NCI-H1436 (cell line): ENCODE results near the gene RSRC2.
A peak's percentile ranks its signal among the peaks of the same experiment; 100 is the strongest.
"Not testable (repeated sequence)": the region's sequence is repeated elsewhere in the genome, so short reads cannot be mapped to it uniquely, and the experiment has no call there.

Source experiments
- DNase-seq: peaks from one replicate; lab custom pipeline; 2025; lab: John Stamatoyannopoulos, UW

RSRC2 gene, protein sequence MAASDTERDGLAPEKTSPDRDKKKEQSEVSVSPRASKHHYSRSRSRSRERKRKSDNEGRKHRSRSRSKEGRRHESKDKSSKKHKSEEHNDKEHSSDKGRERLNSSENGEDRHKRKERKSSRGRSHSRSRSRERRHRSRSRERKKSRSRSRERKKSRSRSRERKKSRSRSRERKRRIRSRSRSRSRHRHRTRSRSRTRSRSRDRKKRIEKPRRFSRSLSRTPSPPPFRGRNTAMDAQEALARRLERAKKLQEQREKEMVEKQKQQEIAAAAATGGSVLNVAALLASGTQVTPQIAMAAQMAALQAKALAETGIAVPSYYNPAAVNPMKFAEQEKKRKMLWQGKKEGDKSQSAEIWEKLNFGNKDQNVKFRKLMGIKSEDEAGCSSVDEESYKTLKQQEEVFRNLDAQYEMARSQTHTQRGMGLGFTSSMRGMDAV

DNA sequence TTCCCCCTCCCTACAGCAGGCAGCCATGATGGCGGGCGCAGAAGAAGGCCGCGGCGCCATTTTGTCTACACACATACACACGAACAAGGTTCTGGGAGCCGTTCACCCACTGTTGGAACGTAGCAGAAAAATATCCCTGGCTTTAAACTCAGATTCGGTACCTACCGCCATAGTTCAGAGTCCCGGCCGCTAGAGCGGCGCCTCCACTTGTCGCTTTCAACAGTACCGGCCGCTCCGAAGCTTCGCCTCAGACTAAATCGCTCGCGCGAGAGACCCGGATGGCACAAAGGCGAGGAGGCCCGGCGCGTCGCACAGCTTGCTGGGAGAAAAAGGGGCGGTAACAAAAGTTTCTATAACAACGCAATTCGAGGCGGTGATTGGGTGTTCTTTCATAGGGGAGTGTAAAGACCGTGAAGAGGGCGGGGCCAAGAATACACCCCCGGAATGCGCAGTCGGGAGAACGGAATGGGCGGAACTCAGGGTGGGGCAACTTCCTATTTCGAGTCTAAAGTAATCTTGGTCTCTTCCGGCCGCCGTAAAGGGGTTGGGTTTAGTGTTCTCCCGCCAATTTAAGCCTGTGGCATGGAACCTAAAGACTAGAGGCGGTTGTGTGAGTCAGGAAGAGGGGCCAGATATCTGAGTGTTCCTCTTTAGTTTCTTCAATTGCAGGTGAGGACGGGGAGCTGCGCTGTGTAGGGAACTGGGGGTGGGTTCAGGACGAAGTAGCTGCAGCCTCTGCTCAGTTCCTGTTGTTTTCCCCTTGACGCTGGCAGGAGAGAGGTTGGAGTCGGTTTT, at the start of gene RSRC2, which contains the start of gene KNTC1:
Gene RSRC2, minus strand, starts transcription at position 254 of the 795 bp plus-strand sequence. Its CDS starts 83 bp downstream, at position 171.
Gene KNTC1, plus strand, starts transcription at position 567 of the 795 bp plus-strand sequence. CDS start 2,815 bp downstream, outside the sequence.
- DNase-seq = peak; percentile 100

DNA sequence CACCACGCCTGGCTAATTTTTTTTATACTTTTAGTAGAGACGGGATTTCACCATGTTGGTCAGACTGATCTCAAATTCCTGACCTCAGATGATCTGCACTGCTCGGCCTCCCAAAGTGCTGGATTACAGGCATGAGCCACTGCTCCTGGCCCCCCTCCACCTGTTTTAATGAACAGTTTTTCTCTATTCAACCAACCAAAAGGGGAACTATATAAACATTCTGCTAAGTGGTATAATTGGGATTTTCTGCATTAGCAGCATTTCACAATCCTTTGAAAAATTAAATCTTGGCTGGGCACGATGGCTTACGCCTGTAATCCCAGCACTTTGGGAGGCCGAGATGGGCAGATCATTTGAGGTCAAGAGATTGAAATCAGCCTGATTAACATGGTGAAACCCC, 45.1 kb upstream of the RSRC2 start:
- no peak for DNase-seq

DNA sequence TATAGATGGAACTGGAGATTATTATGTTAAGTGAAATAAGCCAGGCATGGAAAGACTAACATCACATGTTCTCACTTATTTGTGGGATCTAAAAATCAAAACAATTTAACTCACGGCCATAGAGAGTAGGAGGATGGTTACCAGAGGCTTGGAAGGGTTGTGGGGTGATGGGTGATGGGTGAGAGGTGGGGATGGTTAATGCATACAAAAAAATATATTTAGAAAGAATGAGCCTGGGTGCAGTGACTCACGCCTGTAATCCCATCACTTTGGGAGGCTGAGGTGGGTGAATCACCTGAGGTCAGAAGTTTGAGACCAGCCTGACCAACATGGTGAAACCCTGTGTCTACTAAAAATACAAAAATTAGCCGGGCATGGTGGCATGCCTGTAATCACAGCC, 43.3 kb upstream of the RSRC2 start:
- not testable (repeated sequence) for DNase-seq

DNA sequence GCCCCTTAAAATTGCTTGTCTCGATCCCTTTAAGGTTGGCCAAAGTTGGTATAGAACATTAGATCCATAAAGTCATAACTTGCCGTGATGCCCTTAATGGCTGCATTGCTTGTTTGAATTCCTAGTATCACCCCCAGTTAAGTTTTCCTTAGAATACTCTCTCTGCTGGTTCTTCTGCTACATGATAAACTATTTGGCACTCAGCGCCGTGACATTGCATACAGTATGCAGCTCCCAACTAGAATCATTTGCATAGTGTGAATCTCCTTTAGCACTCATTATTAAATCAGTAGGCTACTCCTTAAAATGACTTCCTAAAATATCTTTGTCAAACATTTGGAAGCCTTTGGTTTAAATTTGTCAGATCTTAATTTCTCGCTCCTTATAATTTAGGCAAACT, 42.6 kb upstream of the RSRC2 start:
- DNase-seq = no peak

DNA sequence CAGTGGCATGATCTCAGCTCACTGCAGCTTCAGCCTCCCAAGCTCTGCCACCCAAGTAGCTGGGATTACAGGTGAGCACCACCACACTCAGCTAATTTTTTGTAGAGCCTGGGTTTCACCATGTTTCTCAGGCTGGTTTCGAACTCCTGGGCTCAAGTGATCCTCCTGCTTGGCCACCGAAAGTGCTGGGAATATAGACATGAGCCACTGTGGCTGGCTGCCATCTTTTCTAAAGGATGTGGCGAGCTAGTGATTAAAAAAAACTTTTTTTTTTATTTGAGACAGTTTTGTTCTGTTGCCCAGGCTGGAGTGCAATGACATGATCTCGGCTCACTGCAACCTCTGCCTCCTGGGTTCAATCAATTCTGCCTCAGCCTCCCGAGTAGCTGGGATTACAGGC, 40.1 kb upstream of the RSRC2 start:
- not testable (repeated sequence) for DNase-seq

DNA sequence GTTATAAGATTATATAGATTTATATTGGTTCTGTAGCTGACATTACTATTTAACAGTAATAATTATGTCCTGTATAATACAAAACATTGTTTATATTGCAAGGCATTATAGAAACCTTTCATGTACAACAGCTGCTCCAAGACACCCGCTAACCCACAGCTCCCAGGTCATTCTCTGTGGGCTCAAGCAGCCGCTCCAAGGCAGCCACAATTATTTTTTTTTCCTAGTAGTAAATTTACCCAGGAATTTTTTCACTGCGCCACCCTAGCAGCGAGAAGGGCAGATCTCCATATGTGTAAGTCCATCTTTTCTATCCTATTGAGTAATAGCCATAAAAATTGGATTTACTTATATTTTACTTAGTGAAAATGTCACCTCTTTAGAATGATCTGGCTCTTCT, 36.6 kb upstream of the RSRC2 start:
- DNase-seq = no peak

DNA sequence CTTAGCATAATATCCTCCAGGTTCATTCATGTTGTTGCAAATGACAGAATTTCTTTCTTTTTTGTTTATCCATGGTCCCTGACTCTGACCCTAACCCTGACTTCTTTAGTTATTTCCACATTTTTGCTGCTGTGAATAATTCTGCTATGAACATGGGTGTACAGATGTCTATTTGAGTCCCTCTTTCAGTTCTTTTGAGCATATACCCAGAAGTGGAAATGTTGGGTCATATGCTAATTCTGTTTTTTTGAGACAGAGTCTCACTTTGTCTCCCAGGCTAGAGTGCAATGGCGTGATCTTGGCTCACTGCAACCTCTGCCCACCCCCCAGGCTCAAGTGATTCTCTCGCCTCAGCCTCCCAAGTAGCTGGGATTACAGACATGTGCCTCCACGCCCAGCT, 33.4 kb upstream of the RSRC2 start:
- DNase-seq = no peak

DNA sequence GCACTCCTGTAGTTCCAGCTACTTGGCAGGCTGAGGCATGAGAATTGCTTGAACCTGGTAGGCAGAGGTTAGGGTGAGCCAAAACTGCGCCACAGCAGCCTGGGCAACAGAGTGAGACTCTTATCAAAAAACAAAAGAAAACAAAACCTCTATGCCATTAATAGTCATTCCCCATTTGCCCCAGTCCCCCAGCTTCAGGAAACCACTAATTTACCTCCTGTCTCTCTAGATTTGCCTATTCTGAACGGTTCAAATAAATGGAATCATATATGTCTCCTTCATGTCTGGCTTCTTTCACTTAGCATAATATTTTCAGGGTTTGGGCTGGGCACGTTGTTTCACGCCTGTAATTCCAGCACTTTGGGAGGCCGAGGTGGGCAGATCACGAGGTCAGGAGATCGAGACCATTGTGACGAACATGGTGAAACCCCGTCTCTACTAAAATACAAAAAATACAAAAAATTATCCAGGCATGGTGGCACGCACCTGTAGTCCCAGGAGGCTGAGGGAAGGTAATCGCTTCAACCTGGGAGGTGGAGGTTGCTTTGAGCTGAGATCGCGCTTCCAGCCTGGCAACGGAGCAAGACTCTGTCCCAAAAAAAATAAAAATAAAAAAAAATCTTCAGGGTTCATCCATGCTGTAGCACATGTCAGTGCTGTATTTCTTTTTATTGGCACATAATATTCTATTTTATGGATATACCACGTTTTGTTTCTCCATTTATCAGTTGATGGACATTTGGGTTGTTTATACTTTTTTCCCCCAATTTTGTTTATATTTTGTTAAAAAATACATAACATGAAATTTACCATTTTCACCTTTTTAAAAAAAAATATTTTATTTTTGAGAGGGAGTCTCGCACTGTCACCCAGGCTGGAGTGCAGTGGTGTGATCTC, 32.3 kb upstream of the RSRC2 start:
- no peak for DNase-seq

DNA sequence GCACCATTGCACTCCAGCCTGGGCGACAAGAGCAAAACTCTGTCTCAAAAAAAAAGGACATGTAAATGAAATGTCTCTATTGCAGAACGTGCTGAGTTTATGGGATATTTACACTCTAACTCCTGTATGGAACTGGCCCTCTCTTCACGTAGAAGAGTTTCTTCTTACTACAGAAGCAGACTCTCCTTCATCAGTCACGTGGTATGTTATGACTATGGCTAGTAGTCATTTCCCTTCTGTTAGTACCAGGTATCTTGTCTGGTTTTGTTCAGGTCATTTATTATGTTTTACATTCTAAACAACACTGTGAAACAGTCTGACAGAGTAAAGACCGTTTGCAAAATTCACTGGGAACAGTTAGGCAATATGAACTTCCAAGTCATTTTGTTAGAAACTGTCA, 20.6 kb upstream of the RSRC2 start:
- no peak for DNase-seq

DNA sequence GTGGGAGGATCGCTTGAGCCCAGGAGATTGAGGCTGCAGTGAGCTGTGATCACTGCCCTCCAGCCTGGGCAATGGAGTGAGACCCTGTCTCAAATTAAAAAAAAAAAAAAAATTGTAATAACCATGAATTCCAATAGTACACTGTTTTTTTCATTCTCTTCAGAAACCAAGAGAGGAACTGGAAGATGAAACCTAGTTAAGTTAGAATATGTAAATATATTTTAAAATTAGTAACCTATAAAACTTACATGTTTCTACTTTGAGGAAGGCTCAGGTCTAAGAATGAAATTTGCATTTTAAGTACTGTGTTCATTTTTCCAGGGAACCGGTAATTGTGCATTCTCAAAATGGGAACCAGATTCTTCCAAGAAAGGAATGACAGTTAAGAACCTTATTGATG, 19.1 kb upstream of the RSRC2 start:
- DNase-seq = no peak

DNA sequence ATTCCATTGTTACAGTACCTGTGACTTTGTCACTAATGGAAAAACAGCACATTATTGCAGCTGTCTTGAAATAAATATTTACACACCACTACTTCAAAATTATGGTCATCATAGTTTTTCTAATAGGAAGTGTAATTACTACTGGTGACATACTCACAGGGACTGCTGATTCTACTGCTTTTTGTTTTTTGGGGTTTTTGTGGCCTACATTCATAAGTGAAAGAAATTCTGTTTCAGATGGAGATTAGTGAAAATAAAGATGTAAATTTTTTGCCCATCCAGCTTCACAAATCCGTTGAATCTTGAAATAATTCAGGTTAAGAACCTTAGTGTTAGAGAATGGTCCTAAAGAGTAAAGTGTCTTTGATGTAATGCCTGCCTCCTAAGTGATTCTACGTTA, 17.8 kb upstream of the RSRC2 start:
- no peak for DNase-seq

DNA sequence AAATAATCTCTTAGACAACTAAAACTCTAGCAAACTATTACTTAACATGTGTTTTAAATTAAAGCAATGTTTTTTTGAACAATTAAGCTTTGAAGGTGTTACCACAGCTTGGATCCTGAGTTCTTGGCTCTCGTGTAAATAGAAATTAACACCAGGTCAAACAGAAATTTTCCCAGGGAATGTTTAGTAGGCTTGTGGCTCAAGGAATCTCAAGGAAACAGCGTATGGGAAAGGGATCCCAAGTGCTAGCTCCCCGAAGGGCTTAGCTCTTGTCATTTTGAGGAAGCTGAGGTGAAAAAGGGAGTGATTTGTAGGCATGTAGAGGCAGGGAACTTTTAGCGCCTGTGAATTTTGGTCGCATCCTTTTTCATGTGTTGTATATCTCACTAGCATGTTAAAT, 11.8 kb upstream of the RSRC2 start:
- no peak for DNase-seq

DNA sequence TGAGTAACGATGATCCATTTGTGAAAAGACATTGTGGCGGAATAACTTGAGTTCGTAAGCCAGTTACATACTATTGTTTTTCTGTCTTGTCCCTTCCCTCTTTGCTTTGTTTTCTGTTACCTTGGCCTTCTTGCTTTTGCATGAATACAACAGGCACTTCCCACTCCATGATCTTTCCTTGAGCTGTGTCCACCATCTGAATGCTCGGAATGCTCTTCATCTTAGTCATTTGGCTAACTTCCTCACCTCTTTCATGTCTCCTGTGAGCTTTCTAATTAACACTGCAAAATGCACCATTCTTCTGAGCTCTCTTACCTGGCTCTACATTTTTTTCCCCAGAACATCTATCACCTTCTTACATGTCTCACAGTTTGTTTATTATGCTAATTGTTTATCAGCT, 10.3 kb upstream of the RSRC2 start:
- no peak for DNase-seq

DNA sequence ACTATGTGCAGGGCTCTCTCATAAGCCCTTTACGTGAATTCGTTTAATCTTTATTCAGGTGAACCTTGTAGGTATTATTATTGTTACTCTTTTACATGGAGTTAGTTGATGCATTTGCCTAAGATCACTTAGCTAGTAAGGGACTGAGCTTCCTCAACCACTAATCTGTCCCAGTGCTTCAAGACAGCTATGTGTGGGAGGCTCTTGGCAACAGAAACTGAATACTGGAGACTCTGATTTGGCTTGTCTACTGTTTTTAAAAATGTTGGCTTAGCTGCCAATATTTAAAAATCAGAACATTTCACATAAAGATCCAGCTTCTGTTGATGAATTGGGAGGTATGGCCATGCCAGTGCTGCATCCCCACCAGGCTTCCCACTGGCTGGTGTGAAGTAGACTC, 7.1 kb upstream of the RSRC2 start:
- no peak for DNase-seq

DNA sequence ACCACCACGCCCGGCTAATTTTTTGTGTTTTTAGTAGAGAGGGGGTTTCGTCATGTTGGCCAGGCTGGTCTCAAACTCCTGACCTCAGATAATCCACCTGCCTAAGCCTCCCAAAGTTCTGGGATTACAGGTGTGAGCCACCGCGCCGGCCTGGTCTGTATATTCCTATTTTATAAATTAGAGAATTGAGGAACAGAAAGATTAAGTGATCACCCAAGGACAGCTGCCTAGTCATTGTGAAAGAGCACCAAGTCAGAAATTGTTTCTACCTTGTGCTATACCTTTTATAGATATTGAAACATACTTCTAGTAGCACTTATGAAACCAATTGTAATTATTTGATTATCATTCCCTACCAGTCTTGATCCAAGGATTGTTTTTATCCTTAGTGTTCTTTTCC, 2.3 kb upstream of the RSRC2 start:
- DNase-seq = no peak

DNA sequence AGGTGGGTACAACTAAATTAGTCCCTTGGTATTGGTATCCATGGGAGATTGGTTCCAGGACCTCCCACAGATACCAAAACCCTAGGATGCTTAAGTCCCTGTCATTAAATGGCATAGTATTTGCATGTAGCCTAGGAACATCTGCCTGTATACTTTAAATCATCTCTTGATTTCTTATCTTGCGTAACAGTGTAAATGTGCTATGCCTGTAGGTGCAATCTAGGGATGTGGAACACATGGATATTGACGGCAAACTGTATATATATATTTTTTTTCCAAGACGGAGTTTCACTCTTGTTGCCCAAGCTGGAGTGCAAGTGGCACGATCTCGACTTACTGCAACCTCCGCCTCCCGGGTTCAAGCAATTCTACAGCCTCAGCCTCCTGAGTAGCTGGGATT, 1.8 kb upstream of the RSRC2 start:
- no peak for DNase-seq

DNA sequence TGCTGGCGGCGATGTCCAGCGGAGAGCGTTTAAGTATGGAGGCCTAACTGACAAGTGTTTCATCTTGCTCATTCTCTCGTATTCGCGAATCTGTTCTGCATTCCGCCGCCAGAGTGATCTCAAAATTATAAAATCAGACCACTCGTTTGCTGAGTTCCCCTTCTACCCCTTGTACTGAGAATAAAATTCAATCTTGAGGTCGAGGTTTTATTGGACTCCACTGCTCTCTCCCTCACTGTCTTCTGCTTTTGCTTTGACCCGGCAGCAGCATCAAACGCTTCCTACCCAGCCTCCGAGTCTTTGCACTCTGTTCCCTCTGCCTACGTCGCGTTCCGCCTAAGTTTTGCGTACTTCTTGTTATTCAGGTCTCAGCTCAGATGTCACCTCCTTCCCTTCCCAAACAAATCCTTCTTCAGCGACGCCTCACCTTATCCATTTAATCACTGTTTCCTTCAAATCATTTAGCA, 775 bp upstream of the RSRC2 start:
- no peak for DNase-seq

DNA sequence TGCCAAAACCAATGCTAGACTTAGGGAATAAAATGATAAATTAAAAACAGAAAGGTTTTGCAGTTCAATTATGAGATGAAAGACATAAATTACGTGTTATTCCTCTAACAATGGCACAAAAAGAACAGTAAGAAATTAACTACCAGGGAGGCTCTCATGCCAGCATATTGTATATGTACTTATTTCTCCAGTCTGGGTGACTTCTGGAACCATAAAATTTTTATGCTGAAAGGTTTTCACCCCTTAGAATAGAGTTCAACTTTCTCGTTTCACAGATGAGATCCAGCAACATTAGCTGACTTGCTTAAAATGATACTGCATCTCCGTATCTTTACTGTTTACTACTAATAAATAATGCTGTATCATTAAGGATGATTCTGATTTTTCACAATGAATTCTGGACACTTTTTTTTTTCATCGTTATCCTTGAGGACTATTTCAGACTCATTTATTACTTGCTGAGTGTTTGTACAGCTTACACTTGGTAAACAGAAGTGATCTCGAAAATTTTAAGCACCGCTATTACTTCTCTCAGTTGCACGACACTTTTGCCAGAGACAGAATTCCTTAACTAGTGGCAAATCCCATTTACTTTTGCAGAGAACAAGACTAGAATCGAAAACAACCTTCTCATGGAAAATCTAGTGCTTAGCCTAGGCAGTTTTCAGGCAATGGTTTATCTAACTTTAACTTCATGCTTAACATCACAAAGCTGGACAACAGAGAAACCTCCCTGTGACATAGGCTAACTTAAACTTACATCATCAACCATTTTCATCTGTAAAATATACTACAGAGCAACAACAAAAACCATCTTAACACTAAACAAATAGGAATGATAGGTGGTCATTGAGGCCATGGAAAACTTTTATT, 2.7 kb downstream of the RSRC2 start:
- no peak for DNase-seq

DNA sequence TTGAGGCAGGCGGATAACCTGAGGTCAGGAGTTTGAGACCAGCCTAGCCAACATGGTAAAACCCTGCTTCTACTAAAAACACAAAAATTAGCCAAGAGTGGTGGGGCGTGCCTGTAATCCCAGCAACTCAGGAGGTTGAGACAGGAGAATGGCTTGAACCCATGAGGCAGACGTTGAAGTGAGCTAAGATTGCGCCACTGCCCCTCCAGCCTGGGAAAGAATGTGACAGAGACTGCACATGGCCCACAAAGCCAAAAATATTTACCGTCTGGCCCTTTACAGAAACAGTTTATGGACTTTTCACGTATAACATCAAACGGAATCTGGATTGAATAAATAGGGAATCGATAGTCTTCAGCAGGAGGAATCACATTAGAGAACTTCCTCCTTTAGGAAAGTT, 3.5 kb downstream of the RSRC2 start:
- DNase-seq = no peak

DNA sequence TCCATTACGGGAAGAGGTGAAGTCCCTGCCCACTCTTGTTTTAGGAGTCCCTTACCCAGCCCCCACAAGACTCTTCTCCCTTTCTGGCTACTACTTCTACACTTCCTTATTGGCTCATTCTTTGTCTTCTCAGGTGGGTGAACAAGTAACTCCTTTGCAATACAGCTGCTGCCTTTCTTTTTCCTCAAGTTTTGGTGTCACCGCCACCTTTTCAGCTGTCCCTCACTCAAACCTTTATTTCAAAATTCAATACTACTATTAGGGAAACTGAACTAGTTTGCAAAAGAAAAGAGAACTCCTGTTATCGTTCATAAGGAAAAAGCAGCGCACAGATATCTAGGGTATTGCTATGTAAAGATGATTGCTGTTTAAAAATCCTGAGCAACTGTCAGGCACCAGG, 6.1 kb downstream of the RSRC2 start:
- DNase-seq = no peak

DNA sequence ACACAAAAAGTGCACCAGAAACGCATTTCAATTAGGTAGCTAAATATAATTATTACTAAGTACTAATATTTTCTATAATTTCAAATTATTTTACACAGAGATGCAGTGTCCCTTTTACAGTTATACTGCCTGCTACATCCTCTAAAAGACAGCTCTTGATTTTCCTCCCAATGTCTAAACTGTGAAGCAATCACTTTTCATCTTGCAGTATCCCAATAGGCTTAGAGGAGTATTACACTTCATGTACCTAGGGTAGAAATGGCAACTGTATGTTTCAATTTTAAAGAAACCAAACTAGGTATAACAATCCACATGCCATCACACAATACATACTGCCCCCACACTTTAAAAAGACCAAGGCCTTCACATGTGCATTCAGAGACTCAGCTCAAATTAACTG, 7.3 kb downstream of the RSRC2 start:
- DNase-seq = no peak
